Activated B cell treated with CpG ODN at 0.5 μM for 24 hours (primary cell): ENCODE measurements around the gene C1orf116. TPM values are rescaled to one million over a fixed set of nuclear protein-coding genes. Genes with fewer than 3 reads are reported as not detected.

Source experiments
- ATAC-seq: fragments of 200-7000 bp; cut with Tn5 transposase; one replicate; pipeline ENCODE4 v1.10.0; 2021; ENCODE audit warnings: low read depth, mild to moderate bottlenecking, moderate library complexity
- CTCF ChIA-PET: fragments of 350-600 bp; sonication (Branson Sonifier 250); formaldehyde crosslinking; loops from one replicate; lab custom pipeline; 2021; ENCODE audit warnings: antibody characterized with exemption; lab: Charles Lee
- POLR2A ChIA-PET: fragments of 350-600 bp; sonication (Branson Sonifier 250); formaldehyde crosslinking; loops from one replicate; lab custom pipeline; 2021; ENCODE audit warnings: antibody characterized with exemption; lab: Charles Lee
- DNase-seq: peaks from one replicate; pipeline ENCODE4 v3.0.0; 2022
- H3K27ac Mint-ChIP-seq: one replicate; pipeline ENCODE4 v1.8.0; 2020; ENCODE audit warnings: mixed read lengths
- H3K27me3 Mint-ChIP-seq: one replicate; pipeline ENCODE4 v1.8.0; 2021; ENCODE audit warnings: mixed read lengths
- H3K36me3 Mint-ChIP-seq: one replicate; pipeline ENCODE4 v1.8.0; 2021; ENCODE audit warnings: low read depth, mixed read lengths
- H3K4me1 Mint-ChIP-seq: one replicate; pipeline ENCODE4 v1.8.0; 2021; ENCODE audit warnings: mixed read lengths
- H3K4me3 Mint-ChIP-seq: one replicate; pipeline ENCODE4 v1.8.0; 2020; ENCODE audit warnings: mild to moderate bottlenecking, mixed read lengths
- H3K9me3 Mint-ChIP-seq: one replicate; pipeline ENCODE4 v1.8.0; 2020; ENCODE audit warnings: mixed read lengths
- intact Hi-C: fragments of 100-400 bp; cut with micrococcal nuclease; formaldehyde crosslinking; loops from one replicate; pipeline ENCODE4 v1.15.1; 2024
- total RNA-seq: library from RNA; stranded (reverse); gene quantifications from 2 replicates; pipeline ENCODE4 v1.2.3, GENCODE V29; 2022
- TF ChIP-seq, protein P1 (sequence below): fragments of 200-600 bp; IDR thresholded peaks from one replicate; pipeline ENCODE4 v1.8.0; 2022; ENCODE audit warnings: antibody characterized with exemption, mild to moderate bottlenecking

The C1orf116 gene
- total RNA-seq, 1 donor from 2014 or later, result 0.09 TPM

- POLR2A ChIA-PET, result no interaction called here
- Mint-ChIP-seq H3K27ac (no peak overlapping the region), H3K4me1 (peaks cover 4% of the 10 kb centered on the region), H3K36me3 (peaks cover 63% of the 10 kb centered on the region), H3K27me3 (no peaks in the 10 kb centered on the region), H3K4me3 (no peak overlapping the region), H3K9me3 (no peaks in the 10 kb centered on the region)
- ATAC-seq, result no peak
- TF ChIP-seq, protein P1, sequence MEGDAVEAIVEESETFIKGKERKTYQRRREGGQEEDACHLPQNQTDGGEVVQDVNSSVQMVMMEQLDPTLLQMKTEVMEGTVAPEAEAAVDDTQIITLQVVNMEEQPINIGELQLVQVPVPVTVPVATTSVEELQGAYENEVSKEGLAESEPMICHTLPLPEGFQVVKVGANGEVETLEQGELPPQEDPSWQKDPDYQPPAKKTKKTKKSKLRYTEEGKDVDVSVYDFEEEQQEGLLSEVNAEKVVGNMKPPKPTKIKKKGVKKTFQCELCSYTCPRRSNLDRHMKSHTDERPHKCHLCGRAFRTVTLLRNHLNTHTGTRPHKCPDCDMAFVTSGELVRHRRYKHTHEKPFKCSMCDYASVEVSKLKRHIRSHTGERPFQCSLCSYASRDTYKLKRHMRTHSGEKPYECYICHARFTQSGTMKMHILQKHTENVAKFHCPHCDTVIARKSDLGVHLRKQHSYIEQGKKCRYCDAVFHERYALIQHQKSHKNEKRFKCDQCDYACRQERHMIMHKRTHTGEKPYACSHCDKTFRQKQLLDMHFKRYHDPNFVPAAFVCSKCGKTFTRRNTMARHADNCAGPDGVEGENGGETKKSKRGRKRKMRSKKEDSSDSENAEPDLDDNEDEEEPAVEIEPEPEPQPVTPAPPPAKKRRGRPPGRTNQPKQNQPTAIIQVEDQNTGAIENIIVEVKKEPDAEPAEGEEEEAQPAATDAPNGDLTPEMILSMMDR, result no peak
- CTCF ChIA-PET, result interaction anchor here (1.4 kb wide), 1 partner anchor 12 kb away, joined by 3 read pairs; no protein-coding TSS in a partner anchor
- intact Hi-C loops, result no loop called here
- no peak for DNase-seq
Measured at GRCh38 chr1:207063014-207063413, 30.5 kb upstream of the C1orf116 start.

DNA sequence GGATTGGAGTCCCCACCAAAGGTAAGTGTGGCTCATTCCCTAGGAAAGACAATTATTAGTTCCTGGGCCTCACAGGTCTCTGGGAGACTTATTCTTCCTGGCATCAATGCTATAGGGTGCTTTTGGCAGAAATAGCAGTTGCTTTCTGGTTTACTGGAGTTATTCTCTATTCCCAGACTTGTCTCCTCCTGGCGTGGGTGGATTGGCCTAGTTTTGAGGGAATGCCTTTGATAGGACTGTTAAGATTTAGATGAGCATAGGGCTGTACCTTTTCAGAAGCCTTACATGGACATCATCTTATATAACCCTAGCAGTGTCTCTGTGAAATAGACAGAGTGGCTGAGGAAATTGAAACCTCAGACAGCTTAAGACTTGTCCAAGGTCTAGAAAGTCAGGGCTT, 29.5 kb upstream of the C1orf116 start:
- no peaks in the 10 kb centered on the region for H3K27me3 Mint-ChIP-seq
- DNase-seq (no peak), ATAC-seq (no peak)
- no peak overlapping the region for H3K27ac Mint-ChIP-seq
- peaks cover 4% of the 10 kb centered on the region for H3K4me1 Mint-ChIP-seq
- intact Hi-C loops, result no loop called here
- CTCF ChIA-PET, result no interaction called here
- no peak overlapping the region for H3K4me3 Mint-ChIP-seq
- POLR2A ChIA-PET, result no interaction called here
- peaks cover 54% of the 10 kb centered on the region for H3K36me3 Mint-ChIP-seq
- no peaks in the 10 kb centered on the region for H3K9me3 Mint-ChIP-seq
- TF ChIP-seq, protein P1, result no peak

- Mint-ChIP-seq H3K36me3 (peaks cover 47% of the 10 kb centered on the region), H3K27me3 (no peaks in the 10 kb centered on the region), H3K4me3 (no peak overlapping the region), H3K27ac (no peak overlapping the region), H3K4me1 (peaks cover 7% of the 10 kb centered on the region), H3K9me3 (no peaks in the 10 kb centered on the region)
- DNase-seq, result no peak
- CTCF ChIA-PET, result interaction anchor here (0.7 kb wide), 2 partner anchors 16 to 24 kb away, joined by 3 read pairs; no protein-coding TSS in a partner anchor
- TF ChIP-seq, protein P1, result no peak
- no peak for ATAC-seq
- intact Hi-C loops, result no loop called here
- POLR2A ChIA-PET, result no interaction called here
Measured at GRCh38 chr1:207060596-207060995, 28.0 kb upstream of the C1orf116 start.

- H3K36me3 Mint-ChIP-seq, result peaks cover 43% of the 10 kb centered on the region
- TF ChIP-seq, protein P1, result no peak
- H3K27ac Mint-ChIP-seq, result no peak overlapping the region
- POLR2A ChIA-PET, result no interaction called here
- H3K4me1 Mint-ChIP-seq, result peaks cover 12% of the 10 kb centered on the region
- intact Hi-C loops, result no loop called here
- H3K27me3 Mint-ChIP-seq, result no peaks in the 10 kb centered on the region
- CTCF ChIA-PET, result interaction anchor here (0.7 kb wide), 2 partner anchors 17 to 24 kb away, joined by 3 read pairs; no protein-coding TSS in a partner anchor
- DNase-seq (no peak), ATAC-seq (no peak)
- H3K4me3 Mint-ChIP-seq, result no peak overlapping the region
- H3K9me3 Mint-ChIP-seq, result no peaks in the 10 kb centered on the region
Measured at GRCh38 chr1:207059881-207060280, 27.3 kb upstream of the C1orf116 start.

- H3K27ac Mint-ChIP-seq, result no peak overlapping the region
- no peaks in the 10 kb centered on the region for H3K27me3 Mint-ChIP-seq
- intact Hi-C loops, result no loop called here
- DNase-seq, result no peak
- ChIA-PET POLR2A (no interaction called here), CTCF (interaction anchor here (1.7 kb wide), 1 partner anchor 10 kb away, joined by 4 read pairs; no protein-coding TSS in a partner anchor)
- peaks cover 36% of the 10 kb centered on the region for H3K36me3 Mint-ChIP-seq
- ATAC-seq, result no peak
- TF ChIP-seq, protein P1, result no peak
- H3K9me3 Mint-ChIP-seq, result no peaks in the 10 kb centered on the region
- peaks cover 19% of the 10 kb centered on the region for H3K4me1 Mint-ChIP-seq
- H3K4me3 Mint-ChIP-seq, result no peak overlapping the region
Measured at GRCh38 chr1:207058878-207059867, 26.6 kb upstream of the C1orf116 start.
